Lower lobe of right lung (tissue), 2 donors: ENCODE data around the gene EGFL8. TPM values are rescaled to one million over a fixed set of nuclear protein-coding genes. Genes with fewer than 3 reads are reported as not detected.

Experiments
- ATAC-seq, 2 donors: fragments of 200-7000 bp; cut with Tn5 transposase; one replicate each; pipeline ENCODE4 v1.9.1; 2020 to 2022; ENCODE audit warnings: mild to moderate bottlenecking in 2 of 2, moderate library complexity in 2 of 2
- DNase-seq: peaks from one replicate; pipeline ENCODE4 v3.0.0-alpha.2; 2020
- H3K27ac ChIP-seq: fragments of 200-600 bp; one replicate; pipeline ENCODE4 v1.8.0; 2022
- H3K27me3 ChIP-seq: fragments of 200-600 bp; one replicate; pipeline ENCODE4 v1.8.0; 2022; ENCODE audit warnings: low read depth
- H3K36me3 ChIP-seq: fragments of 200-600 bp; one replicate; pipeline ENCODE4 v1.8.0; 2022; ENCODE audit warnings: mild to moderate bottlenecking
- H3K4me1 ChIP-seq: fragments of 200-600 bp; one replicate; pipeline ENCODE4 v1.8.0; 2022
- H3K4me3 ChIP-seq: fragments of 200-600 bp; one replicate; pipeline ENCODE4 v1.8.0; 2022; ENCODE audit warnings: mild to moderate bottlenecking
- H3K9me3 ChIP-seq: fragments of 200-600 bp; one replicate; pipeline ENCODE4 v1.8.0; 2022
- CTCF ChIP-seq: fragments of 200-600 bp; IDR thresholded peaks from one replicate; pipeline ENCODE4 v1.8.0; 2022; ENCODE audit warnings: antibody characterized with exemption, mild to moderate bottlenecking
- intact Hi-C: fragments of 100-400 bp; cut with DNase I; formaldehyde crosslinking; loops from one replicate; pipeline ENCODE4 v1.11.0; 2022
- long read RNA-seq: library from polyadenylated mRNA; unstranded; transcript quantifications from one replicate; pipeline ENCODE4 v2.0.0, GENCODE V29; 2021
- total RNA-seq: library from RNA; stranded (reverse); fragmentation: NEBNext Ultra II Directional; extraction: Animal tissue kit (Norgen Biotek cat#: 25700); gene quantifications from one replicate; pipeline ENCODE4 v1.2.1, GENCODE V29; 2021
- donor health status: DM: no; HTN: yes; CAD: no; lungs with severe emphysema.

EGFL8 gene
- 13.4 TPM for total RNA-seq
- long read RNA-seq, partial matches to known transcripts = 0 of 3 reads
- long read RNA-seq, other reads (novel, unspliced or antisense) = 2 of 3 reads

- ATAC-seq (no peak), DNase-seq (no peak)
- Histone ChIP-seq H3K27ac (peak within 1 kb of the TSS; percentile 69), H3K27me3 (no peaks in the 10 kb centered on the region), H3K36me3 (peaks cover 36% of the 10 kb centered on the region), H3K4me3 (no peak within 1 kb of the TSS), H3K4me1 (no peaks in the 10 kb centered on the region), H3K9me3 (no peaks in the 10 kb centered on the region)
- intact Hi-C loops = no loop called here
- no peak for TF ChIP-seq CTCF
Observed at GRCh38 chr6:32164295-32164694, at the start of gene EGFL8. EGFL8 (plus strand) TSS chr6:32164595; CDS start chr6:32166166, 1,571 bp downstream.

- peaks cover 70% of the 10 kb centered on the region for H3K4me1 ChIP-seq
- intact Hi-C loops = no loop called here
Observed at GRCh38 chr6:32114796-32115195, 49.6 kb upstream of the EGFL8 start.

GRCh38 chr6:32115623-32116022 lies 48.8 kb upstream of the EGFL8 start:
- no peaks in the 10 kb centered on the region for H3K9me3 ChIP-seq
- intact Hi-C loops = no loop called here
- peaks cover 63% of the 10 kb centered on the region for H3K4me1 ChIP-seq
- no peaks in the 10 kb centered on the region for H3K27me3 ChIP-seq
- ATAC-seq (no peak), DNase-seq (no peak)
- H3K36me3 ChIP-seq = peaks cover 53% of the 10 kb centered on the region
- no peak for TF ChIP-seq CTCF
- H3K27ac ChIP-seq = no peak overlapping the region
- H3K4me3 ChIP-seq = no peak overlapping the region

More at GRCh38 chr6:32114796-32115195, 49.6 kb upstream of the EGFL8 start:
- Histone ChIP-seq H3K36me3 (peaks cover 45% of the 10 kb centered on the region), H3K27ac (peak overlapping the region; percentile 85), H3K9me3 (no peaks in the 10 kb centered on the region), H3K4me3 (no peak overlapping the region), H3K27me3 (no peaks in the 10 kb centered on the region)
- no peak for ATAC-seq
- no peak for TF ChIP-seq CTCF
- no peak for DNase-seq

- H3K9me3 ChIP-seq = no peaks in the 10 kb centered on the region
- no peak overlapping the region for H3K4me3 ChIP-seq
- TF ChIP-seq CTCF = peak; percentile 29
- peaks cover 64% of the 10 kb centered on the region for H3K36me3 ChIP-seq
- H3K27ac ChIP-seq = peak overlapping the region; percentile 11
- H3K27me3 ChIP-seq = no peaks in the 10 kb centered on the region
- intact Hi-C loops = no loop called here
- H3K4me1 ChIP-seq = peaks cover 53% of the 10 kb centered on the region
- ATAC-seq = no peak
- DNase-seq = no peak
Observed at GRCh38 chr6:32116674-32117073, 47.7 kb upstream of the EGFL8 start.

- ATAC-seq = no peak
Observed at GRCh38 chr6:32117461-32117860, 46.9 kb upstream of the EGFL8 start.

More at GRCh38 chr6:32117461-32117860, 46.9 kb upstream of the EGFL8 start:
- peaks cover 47% of the 10 kb centered on the region for H3K4me1 ChIP-seq
- no peak overlapping the region for H3K4me3 ChIP-seq
- H3K36me3 ChIP-seq = peaks cover 72% of the 10 kb centered on the region
- intact Hi-C loops = no loop called here
- no peak for DNase-seq
- no peak for TF ChIP-seq CTCF
- no peaks in the 10 kb centered on the region for H3K27me3 ChIP-seq
- H3K9me3 ChIP-seq = no peaks in the 10 kb centered on the region
- H3K27ac ChIP-seq = peak overlapping the region; percentile 15
